Small intestine (tissue), 7 donors: ENCODE results near the gene KCNAB2. TPM values are rescaled to one million over a fixed set of nuclear protein-coding genes. Genes with fewer than 3 reads are reported as not detected.

Experiments
- DNase-seq, 2 donors: peaks; one replicate each; pipeline versions ENCODE4 v3.0.0 to v3.0.0-alpha.2; 2013
- FAIRE-seq: peaks from 2 replicates; lab custom pipeline; 2012; peaks lifted over from hg19 to GRCh38; lab: Jason Lieb, UNC
- H3K27ac ChIP-seq, 3 donors: one replicate each; pipeline ENCODE4 v1.5.1; 2013; ENCODE audit warnings: low read length in 2 of 3, mild to moderate bottlenecking in 2 of 3, control low read depth in 1 of 3, inconsistent platforms in 1 of 3, low read depth in 1 of 3, moderate library complexity in 1 of 3
- H3K27me3 ChIP-seq, 3 donors: one replicate each; pipeline ENCODE4 v1.6.1; 2013; ENCODE audit warnings: low read length in 3 of 3, inconsistent platforms in 1 of 3; ENCODE audit not compliant: control insufficient read depth in 3 of 3, insufficient read depth in 3 of 3
- H3K36me3 ChIP-seq, 3 donors: one replicate each; pipeline ENCODE4 v1.6.1; 2013; ENCODE audit warnings: low read length in 3 of 3, inconsistent platforms in 1 of 3, low read depth in 1 of 3, mild to moderate bottlenecking in 1 of 3, moderate library complexity in 1 of 3; ENCODE audit not compliant: control insufficient read depth in 3 of 3, insufficient read depth in 2 of 3
- H3K4me1 ChIP-seq, 3 donors: one replicate each; pipeline ENCODE4 v1.6.1; 2013; ENCODE audit warnings: low read length in 2 of 3, inconsistent platforms in 1 of 3, low read depth in 1 of 3, mild to moderate bottlenecking in 1 of 3, moderate library complexity in 1 of 3; ENCODE audit not compliant: control insufficient read depth in 3 of 3, insufficient read depth in 2 of 3
- H3K4me3 ChIP-seq, 3 donors: one replicate each; pipeline ENCODE4 v1.5.1; 2013; ENCODE audit warnings: low read length in 3 of 3, control low read depth in 1 of 3, inconsistent platforms in 1 of 3, low read depth in 1 of 3, mild to moderate bottlenecking in 1 of 3, moderate library complexity in 1 of 3
- H3K9me3 ChIP-seq, 2 donors: one replicate each; pipeline ENCODE4 v1.6.1; 2013; ENCODE audit warnings: low read depth in 1 of 2, low read length in 1 of 2; ENCODE audit not compliant: control insufficient read depth in 2 of 2, insufficient read depth in 1 of 2
- WGBS, 3 donors: extraction: QIAGEN DNeasy Blood & Tissue Kit; methylation state at CpG; one replicate each; pipeline ENCODE4 v1.1.7; 2013; 5-methylcytosine and 5-hydroxymethylcytosine counted together
- polyA plus RNA-seq, 4 donors: library from polyadenylated mRNA; stranded (reverse) in 3 of 4; unstranded in 1 of 4; fragments of 200-250 nt in 3 of 4; fragments of 120-200 nt in 1 of 4; gene quantifications; one replicate each; pipeline versions ENCODE4 v1.2.1 to v1.2.3, GENCODE V29; 2013
- donor health status: healthy with polysubstance abuse.
- donor health status: control.
- donor health status: control.
- donor health status: Bipolar disorder and iron deficiency.
- donor health status: healthy.

The KCNAB2 gene
- polyA plus RNA-seq, 4 donors: 1.1 to 35.7 (median 5.3) TPM

DNA sequence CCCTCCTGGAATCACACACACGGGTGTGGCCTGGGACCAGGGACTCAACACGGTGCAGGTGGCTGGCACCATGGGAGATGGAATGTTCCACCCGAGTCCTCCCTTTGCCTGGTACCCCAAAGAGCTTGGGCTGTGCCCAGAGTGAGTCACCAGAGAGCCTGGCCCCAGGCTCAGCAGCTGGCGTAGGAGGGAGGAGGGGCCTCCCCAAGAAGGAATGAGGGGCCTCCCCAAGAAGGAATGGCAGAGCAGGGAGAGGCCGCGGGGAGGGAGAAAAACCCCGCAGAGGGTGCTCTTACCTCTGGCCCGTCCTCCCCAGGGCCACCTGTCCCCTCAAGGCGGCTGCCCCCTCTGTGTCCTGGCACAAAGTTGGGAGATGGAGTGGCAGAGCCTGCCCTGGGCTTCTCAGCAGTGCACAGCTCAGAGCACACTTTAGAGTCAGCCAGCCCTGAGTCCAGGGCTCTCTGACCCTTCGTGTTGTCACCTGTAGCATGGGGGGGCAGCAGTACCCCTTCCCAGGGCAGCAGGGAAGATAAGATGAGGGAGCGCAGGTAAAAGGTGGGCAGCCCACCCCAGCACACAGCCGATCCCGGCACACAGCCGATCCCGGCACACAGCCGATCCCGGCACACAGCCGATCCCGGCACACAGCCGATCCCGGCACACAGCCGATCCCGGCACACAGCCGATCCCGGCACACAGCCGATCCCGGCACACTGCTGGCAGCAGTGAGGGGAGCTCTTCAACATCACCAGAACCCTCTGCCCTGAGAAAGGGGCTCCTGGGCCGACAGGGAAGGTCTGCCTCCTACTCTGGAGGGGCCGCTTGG lies 20.2 kb upstream of the KCNAB2 start:
- WGBS, 3 donors: 22 to 47% (median 26%) methylated on average over 17 to 29 of the region's 29 CpGs
- Histone ChIP-seq H3K9me3 (no peaks in the 10 kb centered on the region), H3K27ac (peak overlapping the region in 2 of 3 donors; percentile 35 to 81), H3K36me3 (peaks cover 0 to 7% (median 0%) of the 10 kb centered on the region in 3 donors), H3K27me3 (no peaks in the 10 kb centered on the region), H3K4me1 (peaks cover 0 to 12% (median 3%) of the 10 kb centered on the region in 3 donors), H3K4me3 (peak overlapping the region in 2 of 3 donors; percentile 33 to 48)
- FAIRE-seq (no peak), DNase-seq (peak; percentile 33 to 82)

DNA sequence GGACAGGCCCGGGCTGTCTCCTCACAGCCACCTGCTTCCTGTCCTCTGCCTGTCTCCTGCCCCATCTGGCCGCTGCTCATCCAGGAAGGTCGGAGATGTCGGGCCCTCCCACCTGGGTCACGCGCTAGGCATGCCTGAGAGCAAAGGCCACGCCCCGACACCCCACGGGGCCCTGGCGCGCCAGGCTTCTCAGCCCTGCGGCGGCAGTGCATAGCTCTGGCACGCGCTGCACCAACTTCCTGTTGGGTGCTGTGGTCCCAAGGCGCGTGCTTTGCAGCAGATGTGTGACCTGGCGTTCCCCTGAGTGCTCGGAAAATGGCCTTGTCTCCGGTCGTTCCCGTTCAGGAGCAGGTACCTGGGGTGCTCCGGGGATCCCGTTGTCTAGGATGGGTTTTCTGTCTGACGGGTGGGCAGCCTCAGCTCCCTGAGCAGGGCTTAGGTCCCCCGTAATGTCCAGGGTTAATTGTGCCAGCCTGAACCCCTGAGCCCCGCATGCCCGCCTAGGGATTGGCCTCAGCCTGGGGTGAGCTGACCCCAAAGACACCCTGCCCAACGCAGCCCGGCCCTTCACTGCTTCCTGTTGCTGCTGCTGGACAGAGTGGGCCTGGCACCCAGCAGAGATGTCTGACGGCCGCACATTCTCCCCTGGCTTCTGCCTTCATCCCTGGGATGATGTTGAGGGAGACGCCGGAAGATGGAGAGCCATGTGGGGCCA lies 19.4 kb upstream of the KCNAB2 start:
- Histone ChIP-seq H3K36me3 (peaks cover 0 to 7% (median 0%) of the 10 kb centered on the region in 3 donors), H3K27me3 (no peaks in the 10 kb centered on the region), H3K4me3 (peak overlapping the region; percentile 33 to 48 (median 37)), H3K4me1 (peaks cover 0 to 12% (median 3%) of the 10 kb centered on the region in 3 donors), H3K27ac (peak overlapping the region in 2 of 3 donors; percentile 78 to 81), H3K9me3 (no peaks in the 10 kb centered on the region)
- FAIRE-seq (no peak), DNase-seq (peak; percentile 82 to 96)
- 16 to 27% (median 24%) methylated on average over 34 of the region's 34 CpGs for WGBS, 3 donors

DNA sequence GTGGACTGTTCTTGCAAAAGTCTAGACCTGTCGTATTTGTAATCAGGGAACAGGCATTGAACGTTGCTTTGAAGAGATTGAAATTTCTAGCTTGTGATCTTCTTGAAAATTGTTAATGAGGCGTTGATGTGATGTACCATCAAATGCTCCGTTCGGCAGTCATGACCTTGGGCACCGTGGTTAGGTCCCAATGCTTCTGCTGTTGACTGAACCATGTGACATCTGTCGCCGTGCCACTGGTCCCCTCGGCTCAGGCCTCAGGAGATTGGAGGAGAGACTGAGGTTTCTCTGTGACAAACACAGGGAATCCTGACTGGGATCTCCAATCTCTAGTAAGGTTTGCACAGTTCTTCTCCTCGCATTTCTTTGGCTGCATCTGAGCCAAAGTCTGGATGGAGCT lies 18.1 kb upstream of the KCNAB2 start:
- Histone ChIP-seq H3K9me3 (no peaks in the 10 kb centered on the region), H3K27me3 (no peaks in the 10 kb centered on the region), H3K36me3 (peaks cover 0 to 7% (median 0%) of the 10 kb centered on the region in 3 donors), H3K4me3 (peak overlapping the region in 2 of 3 donors; percentile 26 to 33), H3K4me1 (peaks cover 0 to 12% (median 3%) of the 10 kb centered on the region in 3 donors), H3K27ac (peak overlapping the region in 2 of 3 donors; percentile 52 to 78)
- DNase-seq (no peak), FAIRE-seq (no peak)
- 52 to 66% (median 60%) methylated on average over 10 of the region's 10 CpGs for WGBS, 3 donors

DNA sequence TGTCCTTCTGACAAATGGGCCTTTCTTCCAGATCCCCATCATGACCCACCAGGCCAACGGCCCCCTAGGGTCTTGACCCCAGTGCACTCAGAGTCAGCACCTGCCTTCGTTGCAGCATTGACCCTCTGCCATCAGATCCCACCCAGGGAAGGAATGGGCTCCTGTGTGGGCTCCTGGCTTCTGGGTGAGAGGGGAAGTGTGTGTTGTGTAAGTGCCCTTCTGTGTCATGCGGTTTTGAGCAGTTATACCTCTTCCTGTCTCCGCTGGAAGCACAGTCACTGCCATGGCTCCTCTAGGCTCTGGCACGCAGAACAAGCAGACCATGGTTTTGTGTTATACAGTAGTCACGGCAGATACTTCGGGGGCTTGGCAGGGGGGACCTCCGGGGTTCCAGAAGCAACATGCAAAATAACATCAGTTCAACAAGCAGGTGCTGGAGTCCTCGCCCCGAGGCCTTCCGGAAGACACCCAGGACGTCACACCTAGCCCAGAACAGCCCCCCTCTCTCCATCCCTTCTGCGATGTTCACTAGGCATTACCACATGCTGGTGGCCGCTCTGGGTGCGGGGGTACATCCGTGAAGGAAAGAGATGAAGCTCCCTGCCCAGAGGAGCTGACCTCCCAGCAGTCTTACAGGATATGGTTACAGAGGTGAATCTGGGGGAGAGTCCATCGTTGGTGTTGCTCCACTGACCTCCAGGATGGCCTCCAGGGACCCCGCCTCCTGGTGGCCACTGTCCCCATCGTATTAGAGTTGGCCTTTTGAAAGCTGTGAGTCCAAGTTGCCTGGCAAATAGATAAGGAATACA lies 17.4 kb upstream of the KCNAB2 start:
- Histone ChIP-seq H3K27ac (peak overlapping the region in 2 of 3 donors; percentile 52 to 72), H3K27me3 (no peaks in the 10 kb centered on the region), H3K36me3 (peaks cover 0 to 7% (median 0%) of the 10 kb centered on the region in 3 donors), H3K4me3 (peak overlapping the region in 1 of 3 donors; percentile 1), H3K9me3 (no peaks in the 10 kb centered on the region), H3K4me1 (peaks cover 0 to 12% (median 3%) of the 10 kb centered on the region in 3 donors)
- no peak for FAIRE-seq
- 68 to 78% (median 69%) methylated on average over 19 of the region's 19 CpGs for WGBS, 3 donors
- peak in 1 of 2 donors; percentile 47 for DNase-seq

DNA sequence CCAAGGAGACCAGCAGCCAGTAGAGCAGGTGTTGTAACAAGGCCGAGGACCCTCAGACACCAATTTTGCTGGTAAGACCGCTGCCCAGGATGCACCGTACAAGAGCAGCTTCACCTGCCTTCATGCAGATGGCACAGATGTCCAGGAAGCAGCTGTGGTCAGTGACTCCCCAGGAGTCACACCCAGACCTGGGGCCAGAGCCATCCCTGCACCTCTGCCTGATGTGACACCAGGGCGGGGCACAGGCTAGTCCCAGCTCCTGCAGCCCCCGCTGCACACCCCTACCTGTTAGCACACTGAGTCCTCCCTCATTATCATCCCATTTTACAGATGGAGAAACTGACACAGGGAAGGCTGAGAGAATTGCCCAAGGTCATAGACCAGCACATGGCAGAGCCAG lies 16.3 kb upstream of the KCNAB2 start:
- FAIRE-seq (no peak), DNase-seq (no peak)
- 95 to 98% (median 96%) methylated on average over 5 of the region's 5 CpGs for WGBS, 3 donors
- Histone ChIP-seq H3K27ac (no peak overlapping the region), H3K36me3 (peaks cover 0 to 7% (median 0%) of the 10 kb centered on the region in 3 donors), H3K9me3 (no peaks in the 10 kb centered on the region), H3K4me3 (no peak overlapping the region), H3K27me3 (no peaks in the 10 kb centered on the region), H3K4me1 (peaks cover 0 to 12% (median 3%) of the 10 kb centered on the region in 3 donors)

DNA sequence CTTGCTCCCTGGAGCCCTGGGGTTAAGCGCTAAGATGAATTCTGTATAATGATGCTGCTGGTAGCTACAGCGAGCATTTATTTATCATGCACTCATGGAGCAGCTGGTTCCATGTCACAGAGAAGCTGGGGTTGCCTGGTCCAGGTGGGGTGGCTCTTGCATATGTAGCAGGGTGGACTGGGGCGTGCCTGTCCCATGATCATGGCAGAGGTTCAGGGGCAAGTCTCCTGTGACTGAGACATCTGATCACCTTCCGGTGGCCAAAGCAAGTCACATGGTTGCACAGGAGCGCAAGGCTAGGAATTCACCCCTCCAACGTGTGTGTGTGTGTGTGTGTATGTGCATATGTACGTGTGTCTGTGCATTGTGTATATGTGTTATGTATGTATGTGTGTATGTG lies 15.6 kb upstream of the KCNAB2 start:
- no peak for FAIRE-seq
- H3K4me3 ChIP-seq: no peak overlapping the region

DNA sequence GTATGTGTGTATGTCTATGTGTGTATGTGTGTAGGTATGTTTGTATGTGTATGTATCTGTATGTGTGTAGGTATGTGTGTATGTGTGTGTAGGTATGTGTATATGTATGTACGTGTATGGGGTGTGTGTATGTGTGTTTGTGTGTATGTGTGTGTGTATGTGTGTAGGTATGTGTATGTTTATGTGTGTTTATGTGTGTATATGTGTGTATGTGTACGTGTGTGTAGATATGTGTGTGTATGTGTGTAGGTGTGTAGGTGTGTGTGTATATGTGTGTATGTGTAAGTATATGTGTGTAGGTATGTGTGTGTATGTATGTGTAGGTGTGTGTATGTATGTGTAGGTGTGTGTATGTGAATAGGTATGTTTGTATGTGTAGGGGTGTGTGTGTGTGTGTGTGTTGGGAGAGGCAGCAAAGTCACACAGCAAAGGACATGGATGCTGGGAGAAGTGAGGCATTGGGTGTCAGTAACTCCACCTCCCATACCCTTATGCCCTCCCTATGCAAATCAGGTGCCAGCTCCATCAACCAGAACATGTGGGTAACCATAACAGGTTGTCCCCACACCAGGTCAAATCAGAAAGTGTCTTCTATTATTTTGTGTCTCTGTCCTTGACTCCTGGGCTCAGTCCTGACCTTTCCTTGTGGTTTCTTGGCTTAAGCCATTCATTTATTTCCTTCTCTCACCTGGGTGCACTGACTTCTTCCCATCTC lies 15.0 kb upstream of the KCNAB2 start:
- WGBS, 3 donors: 89 to 92% (median 92%) methylated on average over 2 of the region's 2 CpGs
- peaks cover 0 to 7% (median 0%) of the 10 kb centered on the region in 3 donors for H3K36me3 ChIP-seq
- H3K9me3 ChIP-seq: no peaks in the 10 kb centered on the region
- peaks cover 0 to 5% (median 0%) of the 10 kb centered on the region in 3 donors for H3K4me1 ChIP-seq
- no peaks in the 10 kb centered on the region for H3K27me3 ChIP-seq
- DNase-seq (no peak), FAIRE-seq (no peak)
- no peak overlapping the region for H3K27ac ChIP-seq
- no peak overlapping the region for H3K4me3 ChIP-seq

More for the DNA sequence above, 15.6 kb upstream of the KCNAB2 start:
- peaks cover 0 to 7% (median 0%) of the 10 kb centered on the region in 3 donors for H3K36me3 ChIP-seq
- no peaks in the 10 kb centered on the region for H3K9me3 ChIP-seq
- no peaks in the 10 kb centered on the region for H3K27me3 ChIP-seq
- H3K4me1 ChIP-seq: peaks cover 0 to 6% (median 3%) of the 10 kb centered on the region in 3 donors
- no peak overlapping the region for H3K27ac ChIP-seq
- no peak for DNase-seq
- 88 to 93% (median 91%) methylated on average over 7 of the region's 7 CpGs for WGBS, 3 donors
